ACC112 (cell line): ENCODE results near the gene ZFAND2A.

ENCODE experiments used
- H2AFZ ChIP-seq: fragments of 200-600 bp; sonication (generic); one replicate; pipeline ENCODE4 v1.6.0; 2017; ENCODE audit warnings: antibody characterized with exemption, low read length; ENCODE audit not compliant: unreplicated experiment
- H3K27ac ChIP-seq: fragments of 200-600 bp; sonication (generic); 2 replicates; pipeline ENCODE4 v1.5.1; 2014; ENCODE audit warnings: low read depth, mild to moderate bottlenecking, antibody characterized with exemption, low read length, moderate library complexity
- H3K27me3 ChIP-seq: fragments of 200-600 bp; sonication (generic); 2 replicates; pipeline ENCODE4 v1.6.1; 2014; ENCODE audit warnings: mild to moderate bottlenecking, antibody characterized with exemption, low read length, moderate library complexity, mixed read lengths; ENCODE audit not compliant: insufficient read depth
- H3K36me3 ChIP-seq: fragments of 200-600 bp; sonication (generic); 2 replicates; pipeline ENCODE4 v1.6.1; 2016; ENCODE audit warnings: mild to moderate bottlenecking, antibody characterized with exemption, low read length, moderate library complexity, mixed read lengths; ENCODE audit not compliant: insufficient read depth
- H3K4me1 ChIP-seq: fragments of 200-600 bp; sonication (generic); one replicate; pipeline ENCODE4 v1.6.1; 2016; ENCODE audit warnings: low read length, mixed read lengths; ENCODE audit not compliant: insufficient read depth, unreplicated experiment, control insufficient read depth
- H3K4me3 ChIP-seq: fragments of 200-600 bp; sonication (generic); 2 replicates; pipeline ENCODE4 v1.5.1; 2014; ENCODE audit warnings: mild to moderate bottlenecking, low read depth, low read length
- H3K79me2 ChIP-seq: fragments of 200-600 bp; sonication (generic); one replicate; pipeline ENCODE4 v1.6.0; 2016; ENCODE audit warnings: low read length; ENCODE audit not compliant: control insufficient read depth, unreplicated experiment, insufficient read depth

Gene ZFAND2A

DNA sequence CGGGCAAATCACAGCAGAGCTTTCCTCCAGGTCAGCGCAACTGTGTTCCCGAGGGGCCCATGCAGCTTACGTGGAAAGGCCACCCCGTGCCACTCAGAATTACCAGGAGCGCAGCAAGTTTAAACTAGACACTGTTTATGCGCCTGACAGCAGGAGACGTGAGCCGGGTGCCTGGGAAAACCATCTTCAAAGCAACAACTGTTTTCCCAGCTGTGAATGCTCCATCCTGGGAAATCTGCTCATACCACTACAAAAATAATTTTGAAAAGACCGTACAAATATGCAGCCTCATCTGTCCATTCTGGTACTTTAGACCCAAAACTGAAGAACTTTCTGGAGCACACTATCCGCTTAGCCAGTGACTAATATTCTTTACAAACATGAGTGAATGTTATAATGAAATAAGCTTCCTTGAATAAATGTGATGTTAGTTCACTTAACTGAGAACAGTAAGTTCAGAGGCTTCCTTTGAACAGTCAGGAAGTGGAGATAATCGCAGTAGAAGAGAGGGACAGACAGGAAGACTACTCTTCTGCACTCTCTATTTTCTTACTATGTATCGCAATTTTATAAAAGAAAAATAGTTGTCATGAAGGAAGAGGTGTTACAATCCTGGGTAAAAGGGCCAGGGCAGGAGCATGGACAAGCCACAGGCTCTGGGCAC, 55.3 kb downstream of the ZFAND2A start:
- no peak overlapping the region for H2AFZ ChIP-seq
- no peaks in the 10 kb centered on the region for H3K4me1 ChIP-seq
- H3K27ac ChIP-seq: no peak overlapping the region
- no peaks in the 10 kb centered on the region for H3K27me3 ChIP-seq
- no peaks in the 10 kb centered on the region for H3K36me3 ChIP-seq
- no peak overlapping the region for H3K4me3 ChIP-seq
- H3K79me2 ChIP-seq: no peaks in the 10 kb centered on the region

DNA sequence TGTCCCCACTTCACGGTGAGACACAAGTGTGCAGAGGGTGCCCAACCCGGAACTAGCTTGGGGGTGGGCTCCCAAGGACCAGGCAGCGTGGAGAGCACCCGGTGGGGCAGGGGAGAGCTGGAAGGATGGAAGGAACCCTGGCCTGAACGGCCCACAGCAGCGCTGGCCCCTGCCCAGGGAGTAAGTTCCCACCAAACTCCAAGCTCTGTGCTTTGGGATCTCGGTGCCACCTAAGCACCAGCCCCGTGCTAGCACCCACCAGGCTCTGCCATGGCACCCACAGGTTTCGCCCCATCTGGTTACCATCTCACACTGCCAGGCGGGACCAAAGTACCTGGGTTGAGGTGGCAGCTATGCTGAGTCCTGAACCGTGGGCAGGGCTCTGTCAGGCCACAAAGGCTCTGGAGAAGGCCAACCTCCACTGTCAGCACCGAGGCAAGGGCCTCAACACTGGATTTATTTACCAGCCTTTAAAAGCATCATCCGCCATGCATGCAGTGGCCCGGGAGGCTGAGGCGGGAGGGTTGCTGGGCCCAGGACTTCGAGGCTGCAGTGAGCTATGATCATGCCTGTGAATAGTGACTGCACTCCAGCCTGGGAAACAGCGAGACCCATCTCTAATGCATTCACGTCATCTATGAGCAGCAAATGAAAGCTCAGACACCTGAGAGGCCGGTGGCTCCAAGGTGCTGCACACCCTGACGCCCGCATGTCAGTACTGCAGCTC, 56.0 kb downstream of the ZFAND2A start:
- Histone ChIP-seq H2AFZ (no peak overlapping the region), H3K27ac (no peak overlapping the region), H3K4me1 (no peaks in the 10 kb centered on the region), H3K4me3 (no peak overlapping the region), H3K27me3 (no peaks in the 10 kb centered on the region), H3K36me3 (no peaks in the 10 kb centered on the region), H3K79me2 (no peaks in the 10 kb centered on the region)

DNA sequence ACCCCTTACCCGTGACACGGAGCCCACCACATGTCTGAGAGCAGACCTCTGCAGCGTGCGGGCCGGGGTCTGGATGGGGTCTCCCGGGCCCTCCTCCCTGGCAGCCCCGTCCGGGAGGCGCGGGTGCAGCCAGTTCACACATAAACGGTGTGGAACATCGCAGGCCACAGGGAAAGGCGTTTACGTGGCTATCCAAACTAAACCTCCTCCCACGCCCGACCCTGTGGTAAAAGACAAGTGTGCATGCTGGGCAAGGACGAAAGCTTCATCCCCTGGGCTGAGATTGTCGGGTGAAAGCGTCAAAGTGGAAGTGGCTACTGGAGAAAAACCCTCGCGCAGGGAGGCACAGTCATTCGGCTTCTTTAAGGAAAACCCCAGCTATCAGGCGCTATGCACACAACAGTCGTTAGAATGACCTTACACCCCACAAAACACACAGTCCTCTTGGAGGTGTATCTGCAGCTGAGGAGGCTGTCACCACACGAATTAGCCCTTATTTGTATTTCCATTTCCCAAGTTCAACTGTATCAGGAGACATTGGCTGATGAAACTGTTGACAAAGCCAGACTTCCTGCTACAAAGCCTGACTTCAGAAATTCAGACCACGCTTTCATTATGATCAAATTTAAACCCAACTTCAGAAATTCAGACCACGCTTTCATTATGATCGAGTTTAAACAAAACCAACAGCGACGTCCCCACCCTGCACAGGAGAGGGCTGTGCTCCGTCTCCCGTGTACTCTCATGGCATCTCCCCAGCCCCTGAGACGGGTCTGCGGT, 56.8 kb downstream of the ZFAND2A start:
- Histone ChIP-seq H3K79me2 (no peaks in the 10 kb centered on the region), H3K27ac (no peak overlapping the region), H3K27me3 (no peaks in the 10 kb centered on the region), H3K4me1 (no peaks in the 10 kb centered on the region), H3K36me3 (no peaks in the 10 kb centered on the region), H3K4me3 (no peak overlapping the region), H2AFZ (no peak overlapping the region)
